ENCODE data around the gene LILRB2.
A peak's percentile ranks its signal among the peaks of the same experiment; 100 is the strongest.
"Not testable (repeated sequence)": the region's sequence is repeated elsewhere in the genome, so short reads cannot be mapped to it uniquely, and the experiment has no call there.

LILRB2 gene

DNA sequence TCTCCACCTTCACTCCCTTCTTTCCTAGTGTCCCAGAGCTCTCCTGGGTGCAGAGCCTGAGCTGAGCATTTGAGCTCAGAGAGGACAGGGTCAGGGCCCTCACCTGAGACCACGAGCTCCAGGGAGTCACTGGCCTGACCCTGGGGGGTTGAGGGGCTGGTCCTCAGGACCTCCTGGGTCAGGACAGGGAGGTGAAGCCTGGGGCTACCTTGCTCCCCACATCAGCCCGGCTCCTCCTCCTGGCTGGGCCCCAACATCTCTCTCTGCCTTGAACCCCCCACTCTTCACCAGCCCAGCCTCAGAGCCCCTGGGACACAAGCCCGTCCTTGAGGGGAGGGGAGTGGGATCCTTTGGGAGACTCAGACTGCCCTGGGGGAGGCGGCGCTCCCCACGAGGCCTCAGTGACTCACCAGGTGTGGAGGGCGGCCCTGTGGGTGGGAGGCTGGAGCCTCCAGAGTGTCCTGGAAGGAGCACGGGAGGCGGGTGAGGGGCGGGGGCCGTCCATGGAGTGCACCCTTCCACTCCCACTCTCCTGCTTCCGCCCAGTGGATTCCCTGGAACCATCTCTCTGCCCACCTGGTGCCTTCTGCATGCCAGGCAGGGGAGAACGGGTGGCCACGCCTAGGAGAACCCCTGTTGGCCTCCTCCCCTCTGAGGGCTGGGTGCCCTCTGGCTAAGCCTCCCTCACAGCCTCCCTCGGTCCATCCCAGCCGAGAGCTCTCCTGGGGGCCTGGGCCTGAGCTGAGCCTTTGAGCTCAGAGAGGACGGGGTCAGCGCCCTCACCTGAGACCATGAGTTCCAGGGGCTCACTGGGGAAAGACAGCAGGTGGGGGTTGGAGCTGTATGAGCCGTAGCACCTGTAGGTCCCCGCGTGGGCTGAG is 41.2 kb downstream of the LILRB2 start:
- DNase-seq = not testable (repeated sequence)

DNA sequence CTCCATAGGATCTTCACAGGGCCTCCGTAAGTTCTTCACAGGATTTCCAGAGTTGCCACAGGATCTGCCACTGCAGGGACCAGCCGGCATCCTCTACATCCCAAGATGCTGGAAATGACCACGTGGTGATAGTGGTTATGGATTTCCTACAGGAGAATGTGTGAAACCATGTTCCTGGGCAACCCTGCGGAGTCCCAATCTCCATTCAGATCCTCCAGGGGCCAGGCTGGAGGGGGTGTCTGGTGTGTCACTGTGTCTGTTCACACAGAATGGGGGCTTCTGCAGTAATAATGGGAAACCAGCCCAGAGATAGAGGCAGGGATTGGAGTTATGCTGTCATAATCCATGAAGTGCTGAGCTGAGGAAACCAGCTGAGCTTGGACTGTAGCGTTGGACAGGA is 47.0 kb downstream of the LILRB2 start:
- no peak for DNase-seq

DNA sequence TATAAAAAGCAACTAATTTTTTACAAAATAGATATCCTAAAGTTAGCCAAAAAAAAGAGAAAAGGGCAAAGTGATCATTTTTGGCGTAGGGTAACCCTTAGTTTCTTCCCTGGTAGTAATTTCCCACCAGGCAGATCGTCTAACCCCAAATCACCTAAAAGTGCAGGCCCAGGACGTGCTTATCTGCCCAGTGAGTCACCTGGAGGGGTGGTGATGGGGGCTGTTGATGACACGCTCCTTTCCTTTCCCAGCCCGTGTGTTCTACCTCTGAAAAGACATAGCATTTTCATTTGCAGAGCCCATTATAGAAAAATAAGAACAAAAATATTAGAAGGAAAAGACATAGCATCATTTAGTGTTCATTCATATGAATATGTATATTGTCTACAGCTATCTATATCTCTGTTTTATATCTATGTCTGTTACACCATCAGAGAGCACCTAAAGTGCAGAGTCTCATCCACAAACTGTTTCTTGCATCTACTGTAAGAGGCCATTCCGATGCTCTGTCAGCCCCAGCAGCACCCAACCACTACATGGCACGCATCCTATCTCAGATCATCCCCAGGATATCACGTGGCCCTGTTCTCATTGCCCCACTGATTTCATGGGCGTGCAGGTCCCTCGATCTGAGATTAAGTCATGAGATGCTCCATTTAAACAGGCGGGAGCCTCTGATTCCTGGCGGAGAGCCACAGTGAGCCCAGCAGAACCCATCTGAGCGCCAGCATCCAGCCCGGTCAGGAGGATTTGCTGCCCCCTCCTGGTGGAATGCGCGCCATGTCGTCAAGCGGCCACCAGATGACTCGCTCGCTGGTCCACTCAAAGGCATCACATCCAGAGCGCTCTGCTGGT is 49.6 kb downstream of the LILRB2 start:
- DNase-seq = peak; percentile 18

DNA sequence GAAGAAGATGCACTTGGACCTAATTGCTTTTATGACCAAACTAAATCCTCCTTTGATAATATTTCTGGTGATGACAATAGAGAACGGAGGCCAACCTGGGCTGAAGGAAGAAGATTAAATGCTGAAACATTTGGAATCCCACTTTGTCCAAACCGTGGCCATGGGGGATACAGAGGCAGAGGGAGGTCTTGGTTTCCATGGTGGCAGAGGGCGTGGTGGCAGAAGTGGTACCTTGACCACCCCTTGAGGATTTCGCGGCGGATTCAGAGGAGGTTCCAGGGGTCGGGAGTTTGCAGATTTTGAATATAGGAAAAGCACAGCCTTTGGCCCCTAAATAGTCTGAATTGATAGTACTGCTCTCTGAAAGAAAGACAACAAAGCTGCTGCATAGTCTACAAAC is 50.9 kb downstream of the LILRB2 start:
- no peak for DNase-seq

DNA sequence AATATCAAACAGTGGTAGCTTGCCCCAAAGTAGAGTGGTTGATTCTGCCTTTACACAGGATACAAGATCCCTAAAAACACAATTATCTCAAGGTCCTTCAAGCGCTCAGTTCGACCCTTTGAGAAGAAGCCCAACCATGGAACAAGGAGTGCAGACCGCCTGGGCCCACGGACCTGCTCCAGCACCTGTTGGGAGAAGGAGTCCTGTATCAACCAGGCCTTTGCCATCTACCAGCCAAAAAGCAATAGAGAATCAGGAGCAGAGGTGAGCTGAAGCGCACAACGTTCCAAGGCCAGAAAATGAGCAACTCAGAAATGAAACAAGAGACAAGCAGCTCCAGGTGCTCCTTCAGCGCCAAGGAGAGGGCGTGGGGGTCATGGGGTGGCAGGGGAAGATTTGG is 51.8 kb downstream of the LILRB2 start:
- no peak for DNase-seq

DNA sequence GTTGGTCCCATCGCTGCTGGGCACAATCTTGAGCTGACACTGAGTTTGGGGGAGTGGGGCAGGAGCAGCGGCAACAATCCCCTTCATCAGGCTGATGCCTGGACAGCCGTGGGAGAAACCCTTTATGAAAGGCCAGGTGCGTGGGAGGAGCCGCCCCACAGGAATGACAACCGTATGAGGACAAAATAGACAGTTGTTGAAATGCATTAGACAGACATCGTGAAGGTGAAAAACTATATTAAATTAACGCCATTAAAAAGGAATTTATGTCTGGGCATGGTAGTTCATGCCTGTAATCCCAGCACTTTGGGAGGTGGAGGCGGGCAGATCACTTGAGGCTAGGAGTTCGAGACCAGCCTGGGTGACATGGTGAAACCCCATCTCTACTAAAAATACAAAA is 56.3 kb downstream of the LILRB2 start:
- DNase-seq = not testable (repeated sequence)

DNA sequence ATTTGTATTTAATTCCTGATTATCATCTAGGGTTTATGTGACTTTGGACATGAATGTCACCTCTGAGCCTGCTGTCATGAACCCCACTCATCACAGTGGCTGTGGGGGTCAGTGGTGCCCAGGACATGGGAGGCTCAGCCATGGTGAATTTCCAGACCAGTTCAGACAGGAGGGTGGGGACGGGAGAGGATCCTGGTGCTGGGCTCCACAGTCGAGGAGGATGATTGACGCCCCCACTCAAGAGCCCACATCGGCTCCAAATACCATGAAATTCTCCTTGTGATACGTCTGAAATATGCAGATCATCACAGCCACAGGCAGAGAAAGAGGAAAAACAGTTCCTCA is 57.0 kb downstream of the LILRB2 start:
- not testable (repeated sequence) for DNase-seq
